GM18867 (cell line): ENCODE data around the gene PTPRN2.
"Not testable (repeated sequence)": the region's sequence is repeated elsewhere in the genome, so short reads cannot be mapped to it uniquely, and the experiment has no call there.

Experiments used
- ATAC-seq: cut with Tn5 transposase; IDR thresholded peaks from one replicate; pipeline ENCODE4 v1.9.1; 2021; ENCODE audit warnings: mild to moderate bottlenecking, moderate library complexity; ENCODE audit not compliant: unreplicated experiment

The PTPRN2 gene

GRCh38 chr7:158262284-158263109 lies 325.1 kb downstream of the PTPRN2 start:
- no peak for ATAC-seq

- ATAC-seq: no peak
These were observed 326.0 kb downstream of the PTPRN2 start for GRCh38 chr7:158261362-158262235.

- ATAC-seq: no peak
These were observed 326.9 kb downstream of the PTPRN2 start for GRCh38 chr7:158260567-158261361.

GRCh38 chr7:158259671-158260418 lies 327.8 kb downstream of the PTPRN2 start:
- no peak for ATAC-seq

- no peak for ATAC-seq
These were observed 328.5 kb downstream of the PTPRN2 start for GRCh38 chr7:158259141-158259540.

GRCh38 chr7:158258411-158259130 lies 329.1 kb downstream of the PTPRN2 start:
- no peak for ATAC-seq

- no peak for ATAC-seq
These were observed 329.9 kb downstream of the PTPRN2 start for GRCh38 chr7:158257516-158258410.

GRCh38 chr7:158257001-158257400 lies 330.6 kb downstream of the PTPRN2 start:
- ATAC-seq: no peak

- ATAC-seq: no peak
These were observed 331.4 kb downstream of the PTPRN2 start for GRCh38 chr7:158256091-158256816.

- no peak for ATAC-seq
These were observed 332.1 kb downstream of the PTPRN2 start for GRCh38 chr7:158255558-158255957.

GRCh38 chr7:158255156-158255555 lies 332.5 kb downstream of the PTPRN2 start:
- ATAC-seq: no peak

- not testable (repeated sequence) for ATAC-seq
These were observed 334.0 kb downstream of the PTPRN2 start for GRCh38 chr7:158253670-158254045.

- no peak for ATAC-seq
These were observed 334.6 kb downstream of the PTPRN2 start for GRCh38 chr7:158252837-158253669.

GRCh38 chr7:158252081-158252836 lies 335.4 kb downstream of the PTPRN2 start:
- ATAC-seq: no peak

- no peak for ATAC-seq
These were observed 336.3 kb downstream of the PTPRN2 start for GRCh38 chr7:158251061-158251965.
